Stimulated activated naive B cell treated with anti-CD40 and anti-IgM and Interleukin-4, amounts not matched to agents 10 μg/mL and 1 μg/mL and 100 μg/mL, for 72 hours (primary cell): Measurements from ENCODE around the gene PTCD1.
"Not testable (repeated sequence)": the region's sequence is repeated elsewhere in the genome, so short reads cannot be mapped to it uniquely, and the experiment has no call there.

ENCODE experiments used
- ATAC-seq, 2 donors: fragments of 150-1000 bp; cut with Tn5 transposase; replicated peaks; 2 replicates each; pipeline ENCODE4 v1.10.0; 2021; ENCODE audit warnings: moderate library complexity in 1 of 2
- DNase-seq: peaks from one replicate; pipeline ENCODE4 v3.0.0; 2021
- H3K27ac Mint-ChIP-seq: one replicate; pipeline ENCODE4 v1.8.0; 2022; ENCODE audit warnings: mild to moderate bottlenecking, mixed read lengths
- H3K27me3 Mint-ChIP-seq, 2 donors: one replicate each; pipeline ENCODE4 v1.8.0; 2022; ENCODE audit warnings: mixed read lengths in 2 of 2
- H3K36me3 Mint-ChIP-seq, 2 donors: one replicate each; pipeline ENCODE4 v1.8.0; 2022; ENCODE audit warnings: mixed read lengths in 2 of 2, mild to moderate bottlenecking in 1 of 2
- H3K4me1 Mint-ChIP-seq, 2 donors: one replicate each; pipeline ENCODE4 v1.8.0; 2022; ENCODE audit warnings: mixed read lengths in 2 of 2, mild to moderate bottlenecking in 1 of 2
- H3K4me3 Mint-ChIP-seq, 2 donors: one replicate each; pipeline ENCODE4 v1.8.0; 2022; ENCODE audit warnings: mild to moderate bottlenecking in 2 of 2, mixed read lengths in 2 of 2, moderate library complexity in 1 of 2
- H3K9me3 Mint-ChIP-seq, 2 donors: one replicate each; pipeline ENCODE4 v1.8.0; 2022; ENCODE audit warnings: mixed read lengths in 2 of 2, mild to moderate bottlenecking in 1 of 2

Gene PTCD1

DNA sequence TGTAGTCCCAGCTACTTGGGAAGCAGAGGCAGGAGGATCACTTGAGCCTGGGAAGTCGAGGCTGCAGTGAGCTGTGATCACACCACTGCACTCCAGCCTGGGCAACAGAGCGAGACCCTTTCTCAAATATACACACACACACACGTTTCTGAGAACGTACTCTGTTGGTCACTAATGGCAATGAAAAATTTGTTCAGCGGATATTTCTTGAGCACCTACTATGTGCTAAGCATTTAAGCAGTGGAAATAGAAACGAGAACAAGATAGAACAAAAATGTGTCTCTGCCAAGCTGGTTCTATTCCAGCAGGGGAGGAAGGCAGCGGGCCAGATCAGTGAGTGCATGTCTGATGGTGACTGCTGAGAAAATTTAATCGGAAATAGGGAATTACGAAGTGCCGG lies 55.4 kb downstream of the PTCD1 start:
- ATAC-seq: no peak
- Mint-ChIP-seq H3K27me3 (no peaks in the 10 kb centered on the region), H3K9me3 (no peaks in the 10 kb centered on the region), H3K27ac (peak overlapping the region; percentile 86), H3K36me3 (peaks cover 50 to 59% of the 10 kb centered on the region in 2 donors), H3K4me3 (no peak overlapping the region), H3K4me1 (peaks cover 36 to 74% of the 10 kb centered on the region in 2 donors)
- DNase-seq: no peak

DNA sequence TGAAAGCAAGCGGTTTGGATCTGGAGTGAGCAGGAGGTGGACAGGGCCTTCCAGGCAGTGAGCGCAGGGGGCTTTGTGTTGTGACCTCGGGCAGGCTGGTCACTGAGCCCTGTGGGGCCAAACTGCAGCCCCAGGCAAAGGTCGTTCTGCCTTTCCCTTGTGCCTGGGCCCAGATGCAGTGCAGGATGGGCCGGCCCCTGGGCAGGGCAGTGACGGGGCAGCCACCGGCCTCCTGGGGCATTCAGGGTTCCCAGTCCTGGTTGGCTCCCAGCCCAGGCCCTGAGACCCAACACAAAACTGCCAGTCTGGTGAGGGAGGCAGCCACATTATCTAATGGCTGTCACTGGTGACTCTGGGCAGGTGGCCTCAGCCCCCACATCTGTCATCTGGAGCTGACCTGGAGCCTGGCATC lies 56.9 kb downstream of the PTCD1 start:
- Mint-ChIP-seq H3K4me3 (peak overlapping the region; percentile 86 to 90), H3K4me1 (peaks cover 39 to 89% of the 10 kb centered on the region in 2 donors), H3K9me3 (no peaks in the 10 kb centered on the region), H3K27me3 (no peaks in the 10 kb centered on the region), H3K36me3 (peaks cover 52 to 63% of the 10 kb centered on the region in 2 donors), H3K27ac (peak overlapping the region; percentile 99)
- ATAC-seq: no peak
- no peak for DNase-seq

DNA sequence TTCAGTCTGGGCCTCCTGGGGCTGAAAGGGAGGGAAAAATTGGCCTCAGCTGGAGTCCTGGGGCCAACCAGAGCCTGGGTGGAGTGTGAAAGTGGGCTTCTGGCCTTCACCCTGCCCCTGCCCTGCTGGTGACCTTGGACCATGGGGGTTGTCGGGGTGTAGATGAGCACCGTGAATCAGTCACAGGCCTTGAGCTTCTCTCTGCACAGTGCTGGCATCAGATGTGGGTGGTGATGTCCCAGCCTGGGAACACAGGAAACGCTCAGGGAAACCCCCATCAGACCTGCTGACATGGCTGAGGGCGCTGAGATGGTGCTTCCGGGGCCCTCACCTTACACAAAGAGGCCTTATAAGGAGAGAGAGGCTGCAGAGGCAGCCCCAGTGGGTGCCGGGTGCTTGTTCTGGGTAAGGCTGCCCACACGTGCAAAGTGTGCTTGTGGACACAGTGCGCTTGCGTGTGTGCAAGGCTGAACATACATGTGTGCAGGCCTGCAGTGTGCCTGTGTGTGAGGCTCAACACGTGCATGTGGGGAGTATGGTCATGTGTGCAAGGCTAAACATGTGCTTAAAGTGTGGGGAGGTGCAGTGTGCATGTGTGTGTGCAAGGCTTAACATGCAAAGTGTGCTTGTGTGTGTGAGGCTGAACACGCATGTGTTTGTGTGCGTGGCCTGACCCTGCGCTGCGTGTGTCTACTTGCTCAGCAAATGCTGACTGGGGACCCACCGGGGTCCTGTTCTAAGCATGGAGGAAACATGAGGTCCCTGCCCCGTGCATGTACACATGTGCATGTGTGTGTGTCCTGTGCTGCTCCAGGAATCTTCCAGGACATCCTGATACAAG lies 57.6 kb downstream of the PTCD1 start:
- Mint-ChIP-seq H3K4me1 (peaks cover 40 to 89% of the 10 kb centered on the region in 2 donors), H3K27ac (peak overlapping the region; percentile 99), H3K27me3 (no peaks in the 10 kb centered on the region), H3K36me3 (peaks cover 50 to 58% of the 10 kb centered on the region in 2 donors), H3K9me3 (no peaks in the 10 kb centered on the region), H3K4me3 (peak overlapping the region; percentile 86 to 90)
- ATAC-seq (peak; percentile 82 to 84), DNase-seq (peak; percentile 93)

DNA sequence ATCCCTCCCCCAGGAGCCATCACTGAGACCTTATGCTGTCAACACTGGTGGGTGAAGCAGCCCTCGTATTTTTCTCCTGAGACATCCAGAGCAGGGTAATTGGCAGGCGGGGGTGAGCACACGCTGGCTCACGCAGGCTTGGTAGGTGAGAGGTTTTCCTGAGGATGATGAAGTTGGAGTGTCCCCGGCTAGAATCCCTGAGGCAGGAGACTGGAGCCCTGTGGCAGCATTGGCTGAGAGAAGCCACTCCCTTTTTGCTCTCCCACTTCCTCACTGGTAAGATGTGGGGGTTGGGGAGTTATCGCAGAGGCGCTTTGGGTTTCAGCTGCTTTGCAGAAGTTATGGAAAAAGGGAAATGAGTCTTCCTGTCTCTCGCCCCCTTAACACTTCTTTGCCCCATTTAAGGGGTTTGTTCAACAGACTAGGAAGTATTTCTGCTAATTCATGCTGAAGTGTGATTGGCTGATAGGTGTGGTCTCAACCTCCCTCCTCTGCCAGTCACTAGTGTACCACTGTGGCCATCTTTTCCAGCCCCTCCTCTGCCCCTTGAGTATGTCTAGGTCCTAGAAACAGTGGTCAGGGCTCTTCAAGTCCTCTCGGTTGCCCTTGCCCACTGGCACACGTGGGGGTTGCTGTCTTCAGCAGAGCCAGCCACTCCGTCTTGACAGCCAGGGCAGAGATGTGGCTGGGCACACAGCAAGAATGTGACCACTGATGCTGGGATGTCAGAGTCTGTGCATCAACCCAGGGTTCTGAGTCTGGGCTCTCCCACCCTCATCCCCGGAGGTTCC lies 58.4 kb downstream of the PTCD1 start:
- Mint-ChIP-seq H3K27ac (peak overlapping the region; percentile 99), H3K9me3 (no peaks in the 10 kb centered on the region), H3K4me3 (peak overlapping the region; percentile 86 to 90), H3K36me3 (peaks cover 48 to 52% of the 10 kb centered on the region in 2 donors), H3K4me1 (peaks cover 40 to 81% of the 10 kb centered on the region in 2 donors), H3K27me3 (no peaks in the 10 kb centered on the region)
- DNase-seq: peak; percentile 78
- peak; percentile 66 to 69 for ATAC-seq

DNA sequence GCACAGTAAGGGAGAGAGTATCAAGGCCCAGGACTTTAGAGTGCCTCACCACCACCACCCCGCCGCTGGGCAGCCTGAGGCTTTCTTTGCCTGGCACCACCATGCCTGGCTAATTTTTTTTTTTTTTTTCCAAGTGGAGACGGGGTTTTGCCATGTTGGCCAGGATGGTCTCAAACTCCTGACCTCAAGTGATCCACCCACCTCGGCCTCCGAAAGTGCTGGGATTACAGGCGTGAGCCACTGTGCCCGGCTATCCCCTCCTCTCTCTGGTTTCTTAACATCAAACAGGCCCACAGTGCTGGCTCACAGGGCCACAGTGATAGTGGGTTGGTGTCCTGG lies 58.9 kb downstream of the PTCD1 start:
- not testable (repeated sequence) for DNase-seq, H3K9me3 Mint-ChIP-seq, H3K27me3 Mint-ChIP-seq
- peak in 1 of 2 donors; percentile 4 for ATAC-seq
- peaks cover 46 to 52% of the 10 kb centered on the region in 2 donors for H3K36me3 Mint-ChIP-seq
- peaks cover 40 to 76% of the 10 kb centered on the region in 2 donors for H3K4me1 Mint-ChIP-seq
- peak overlapping the region; percentile 86 to 90 for H3K4me3 Mint-ChIP-seq
- peak overlapping the region; percentile 99 for H3K27ac Mint-ChIP-seq

DNA sequence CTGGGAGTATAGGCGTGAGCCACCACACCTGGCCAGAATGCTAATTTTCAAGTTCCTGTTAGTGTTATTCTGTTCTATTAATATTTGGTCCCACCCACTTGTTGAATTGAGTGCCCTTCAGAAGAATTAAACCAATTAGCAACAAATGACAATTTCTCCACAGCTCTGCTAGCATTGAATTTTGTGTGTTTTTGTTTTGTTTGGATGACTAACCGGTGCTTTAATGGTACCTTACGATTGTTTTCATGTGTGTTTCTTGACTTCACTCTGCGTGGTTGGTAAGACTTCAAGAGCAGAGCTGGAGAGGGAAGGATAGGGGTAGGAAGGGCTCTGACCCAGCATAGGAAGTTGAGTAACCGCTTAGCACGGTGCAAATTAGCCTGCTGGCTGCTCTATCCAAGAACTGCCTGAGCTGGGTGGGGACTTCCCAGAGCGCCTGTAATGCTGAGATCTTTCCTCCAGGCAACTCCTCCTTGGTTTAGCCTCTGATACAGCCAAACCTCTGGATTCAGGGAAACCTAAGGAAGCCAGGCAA lies 59.5 kb downstream of the PTCD1 start:
- peaks cover 38 to 70% of the 10 kb centered on the region in 2 donors for H3K4me1 Mint-ChIP-seq
- no peaks in the 10 kb centered on the region for H3K27me3 Mint-ChIP-seq
- no peaks in the 10 kb centered on the region for H3K9me3 Mint-ChIP-seq
- ATAC-seq (peak in 1 of 2 donors; percentile 23), DNase-seq (peak; percentile 52)
- peak overlapping the region; percentile 86 to 90 for H3K4me3 Mint-ChIP-seq
- H3K36me3 Mint-ChIP-seq: peaks cover 43 to 52% of the 10 kb centered on the region in 2 donors
- peak overlapping the region; percentile 99 for H3K27ac Mint-ChIP-seq

DNA sequence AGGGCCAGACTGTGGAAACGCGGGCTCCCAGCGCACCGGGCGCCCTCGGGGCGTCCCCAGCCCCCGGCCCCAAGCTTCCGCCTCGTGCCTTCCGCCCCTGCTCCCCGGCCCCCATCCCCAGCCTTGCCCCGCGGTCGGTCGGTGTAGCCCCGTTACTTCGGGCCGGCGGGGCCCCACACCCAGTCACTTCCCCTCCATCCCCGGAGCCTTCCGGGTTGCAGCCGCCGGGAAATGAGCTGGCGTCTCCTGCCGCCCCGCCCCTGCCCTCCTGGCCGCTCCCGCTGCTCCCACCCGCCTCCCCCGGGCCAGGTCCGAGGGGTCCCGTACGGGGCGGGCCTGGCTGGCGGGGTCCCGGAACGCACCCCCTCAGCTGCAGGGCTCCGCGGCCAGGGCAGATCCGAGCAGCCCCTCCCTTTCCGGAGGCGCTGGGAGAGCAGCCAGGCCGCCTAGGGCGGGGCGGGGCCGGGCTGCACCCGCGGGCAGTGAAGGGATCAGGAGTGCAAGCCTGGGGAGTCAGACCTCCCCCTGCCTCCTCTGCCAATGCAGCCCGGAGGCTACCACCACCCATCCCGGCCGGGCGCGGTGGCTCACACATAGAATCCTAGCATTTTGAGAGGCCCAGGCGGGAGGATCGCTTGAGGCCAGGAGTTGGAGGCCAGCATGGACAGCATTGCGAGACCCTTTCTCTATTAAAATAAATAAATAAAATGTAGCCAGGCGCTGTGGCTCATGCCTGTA lies 63.4 kb downstream of the PTCD1 start:
- peak; percentile 45 to 51 for ATAC-seq
- peak overlapping the region; percentile 91 for H3K27ac Mint-ChIP-seq
- H3K9me3 Mint-ChIP-seq: no peaks in the 10 kb centered on the region
- H3K4me3 Mint-ChIP-seq: peak overlapping the region; percentile 84
- peak; percentile 64 for DNase-seq
- H3K36me3 Mint-ChIP-seq: peaks cover 25 to 28% of the 10 kb centered on the region in 2 donors
- H3K4me1 Mint-ChIP-seq: peaks cover 17 to 47% of the 10 kb centered on the region in 2 donors
- H3K27me3 Mint-ChIP-seq: no peaks in the 10 kb centered on the region

DNA sequence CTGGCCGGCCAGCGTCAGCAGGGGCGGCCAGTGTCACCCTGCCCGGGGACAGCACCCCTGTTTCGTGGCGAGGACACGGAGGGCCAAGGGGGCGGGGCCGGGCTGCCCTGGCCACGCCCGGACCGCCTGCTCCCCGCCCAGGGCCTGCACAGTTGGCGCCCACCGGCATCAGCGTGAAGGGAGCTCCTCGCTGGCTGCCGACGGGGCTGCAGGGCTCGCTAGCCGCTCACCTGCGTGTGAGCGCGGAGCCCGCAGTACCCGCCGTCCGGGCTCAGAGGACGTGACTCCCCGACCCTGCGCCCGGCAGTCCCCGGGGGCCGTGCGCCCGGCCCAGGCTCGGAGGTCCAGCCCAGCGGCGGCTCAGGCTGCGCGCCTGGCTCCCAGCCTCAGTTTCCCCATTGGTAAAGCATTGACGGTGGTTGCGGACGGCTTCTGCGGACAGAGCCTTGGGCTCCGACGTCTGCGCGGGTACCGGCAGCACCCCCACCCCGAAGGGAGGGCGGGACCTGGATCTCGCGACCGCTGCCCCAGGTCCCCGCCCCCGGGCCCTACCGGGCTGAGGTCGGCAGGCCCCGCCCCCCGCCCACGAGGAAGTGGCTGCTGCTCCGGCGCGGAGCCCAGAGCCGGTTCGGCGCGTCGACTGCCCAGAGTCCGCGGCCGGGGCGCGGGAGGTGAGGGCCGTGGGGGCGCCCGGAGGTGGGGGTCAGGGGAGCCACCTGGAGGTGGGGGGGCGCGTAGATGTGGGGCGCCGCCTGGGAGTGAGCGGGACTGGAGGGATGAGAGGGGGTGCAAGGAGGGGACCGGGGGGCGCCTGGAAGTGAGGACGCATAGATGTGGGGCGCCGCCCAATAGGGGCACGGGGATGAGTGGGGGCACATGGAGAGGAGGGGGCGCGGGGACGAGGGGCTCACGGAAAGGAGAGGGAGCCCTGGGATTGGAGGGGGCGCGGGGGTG lies 64.2 kb downstream of the PTCD1 start, which contains the start of gene ARPC1B:
Gene ARPC1B (plus strand): TSS at position 620 of the 954 bp plus-strand sequence. CDS start 10,985 bp downstream, outside the sequence.
- peak; percentile 73 for DNase-seq
- Mint-ChIP-seq H3K4me3 (peak within 1 kb of the TSS; percentile 84), H3K27me3 (no peaks in the 10 kb centered on the region), H3K4me1 (peaks cover 12 to 39% of the 10 kb centered on the region in 2 donors), H3K36me3 (peaks cover 22 to 24% of the 10 kb centered on the region in 2 donors), H3K27ac (peak within 1 kb of the TSS; percentile 91), H3K9me3 (no peaks in the 10 kb centered on the region)
- peak; percentile 71 to 77 for ATAC-seq

DNA sequence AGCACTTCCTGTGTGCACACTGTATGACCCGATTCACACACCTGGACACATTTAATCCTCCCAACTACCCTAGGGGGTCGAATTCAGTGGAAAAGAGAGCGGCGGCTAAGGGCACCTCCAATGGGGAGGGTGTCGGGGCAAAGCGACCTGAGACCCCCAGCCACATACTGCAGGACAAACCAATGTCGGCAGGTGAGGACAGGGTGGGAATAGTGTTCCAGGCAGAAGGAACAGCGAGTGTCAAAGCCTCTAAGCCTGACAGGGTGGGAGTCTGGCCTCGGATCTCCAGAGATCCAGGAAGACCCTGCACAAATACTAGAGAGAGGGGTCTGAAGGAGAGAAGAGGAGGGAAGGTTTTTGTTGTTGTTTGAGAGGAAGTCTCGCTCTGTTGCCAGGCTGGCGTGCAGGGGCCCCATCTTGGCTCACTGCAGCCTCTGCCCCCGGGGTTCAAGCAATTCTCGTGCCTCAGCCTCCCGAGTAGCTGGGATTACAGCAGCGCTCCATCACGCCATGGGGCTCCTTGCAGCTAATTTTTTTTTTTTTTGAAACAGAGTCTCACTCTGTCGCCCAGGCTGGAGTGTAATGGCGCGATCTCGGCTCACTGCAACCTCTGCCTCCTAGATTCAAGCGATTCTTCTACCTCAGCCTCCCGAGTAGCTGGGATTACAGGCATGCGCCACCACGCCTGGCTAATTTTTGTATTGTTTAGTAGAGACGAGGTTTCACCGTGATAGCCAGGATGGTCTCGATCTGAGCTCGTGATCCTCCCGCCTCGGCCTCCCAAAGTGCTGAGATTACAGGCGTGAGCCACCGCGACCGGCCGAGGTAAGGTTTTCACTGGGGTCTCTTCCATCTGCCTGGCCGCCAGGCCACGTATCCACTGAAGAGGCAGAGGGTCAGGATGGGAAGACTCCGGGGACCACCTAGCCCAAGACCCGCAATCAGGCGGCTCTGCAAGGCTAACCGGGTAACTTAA lies 65.2 kb downstream of the PTCD1 start:
- ATAC-seq (no peak), DNase-seq (no peak)
- H3K27me3 Mint-ChIP-seq: no peaks in the 10 kb centered on the region
- no peaks in the 10 kb centered on the region for H3K9me3 Mint-ChIP-seq
- peaks cover 7 to 31% of the 10 kb centered on the region in 2 donors for H3K4me1 Mint-ChIP-seq
- peaks cover 23 to 27% of the 10 kb centered on the region in 2 donors for H3K36me3 Mint-ChIP-seq
- H3K4me3 Mint-ChIP-seq: peak overlapping the region; percentile 82 to 84
- peak overlapping the region; percentile 89 for H3K27ac Mint-ChIP-seq

DNA sequence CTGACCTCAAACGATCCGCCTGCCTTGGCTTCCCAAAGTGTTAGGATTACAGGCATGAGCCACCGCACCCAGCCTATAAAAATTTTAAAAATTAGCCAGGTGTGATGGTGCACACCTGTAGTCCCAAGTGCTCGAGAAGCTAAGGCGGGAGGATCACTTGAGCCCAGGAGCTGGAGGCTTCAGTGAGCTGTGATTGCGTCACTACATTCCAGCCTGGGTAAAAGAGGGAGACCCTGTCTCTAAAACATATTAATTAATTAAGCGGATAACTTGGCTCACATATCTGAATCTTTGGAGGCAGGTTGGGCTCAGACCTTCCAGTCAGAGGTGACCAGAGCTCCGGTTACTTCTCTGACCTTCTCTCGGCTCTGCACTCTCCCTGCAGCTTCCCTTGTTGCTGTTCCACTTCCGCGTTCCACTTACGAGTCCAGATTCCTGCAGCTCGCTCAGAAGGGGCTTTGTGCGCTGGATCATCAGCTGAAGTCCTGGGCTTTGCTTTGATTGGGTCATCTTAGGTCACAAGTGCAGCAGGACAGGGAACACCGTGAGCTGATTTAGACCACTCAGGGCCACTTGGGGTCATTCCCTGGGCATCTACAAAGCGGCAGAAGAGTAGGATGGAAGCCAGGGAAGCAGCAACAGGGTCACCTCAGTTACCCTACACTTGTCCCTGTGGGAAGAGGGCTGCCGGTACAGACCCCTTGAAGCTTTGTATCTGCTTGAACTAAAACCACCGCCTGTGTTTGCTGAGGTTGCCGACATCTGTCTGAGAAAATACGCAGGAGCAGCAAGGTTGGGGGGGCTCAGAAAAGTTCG lies 66.1 kb downstream of the PTCD1 start:
- Mint-ChIP-seq H3K4me3 (peak overlapping the region; percentile 82 to 84), H3K27ac (peak overlapping the region; percentile 89), H3K36me3 (peaks cover 17 to 18% of the 10 kb centered on the region in 2 donors), H3K4me1 (peaks cover 6 to 24% of the 10 kb centered on the region in 2 donors), H3K9me3 (no peaks in the 10 kb centered on the region), H3K27me3 (no peaks in the 10 kb centered on the region)
- DNase-seq: no peak
- ATAC-seq: no peak

DNA sequence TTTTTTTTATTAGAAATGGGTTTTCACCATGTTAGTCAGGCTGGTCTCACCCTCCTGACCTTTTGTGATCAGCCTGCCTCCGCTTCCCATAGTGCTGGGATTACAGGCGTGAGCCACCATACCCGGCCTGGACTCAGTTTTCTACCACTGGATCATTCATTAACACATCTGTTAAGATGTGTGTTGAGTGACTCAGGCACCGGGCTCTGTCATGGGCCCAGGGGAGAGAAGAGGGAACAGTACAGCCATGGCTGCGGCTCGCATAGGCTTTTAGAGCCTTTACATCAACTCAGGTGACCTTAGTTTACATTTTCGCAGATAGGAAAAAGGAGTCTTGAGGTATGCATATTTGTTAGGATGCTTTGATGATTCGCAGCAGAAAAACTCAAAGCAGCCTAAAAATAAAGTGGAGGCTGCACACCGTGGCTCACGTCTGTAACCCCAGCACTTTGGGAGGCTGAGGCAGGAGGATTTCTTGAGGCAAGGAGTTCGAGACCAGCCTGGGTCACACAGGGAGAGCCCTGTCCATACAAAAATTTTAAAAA lies 67.2 kb downstream of the PTCD1 start:
- H3K27me3 Mint-ChIP-seq: no peaks in the 10 kb centered on the region
- ATAC-seq: no peak
- H3K4me1 Mint-ChIP-seq: peaks cover 4 to 14% of the 10 kb centered on the region in 2 donors
- DNase-seq: no peak
- H3K27ac Mint-ChIP-seq: peak overlapping the region; percentile 69
- H3K9me3 Mint-ChIP-seq: no peaks in the 10 kb centered on the region
- peaks cover 16 to 17% of the 10 kb centered on the region in 2 donors for H3K36me3 Mint-ChIP-seq
- no peak overlapping the region for H3K4me3 Mint-ChIP-seq
